GM12891 (cell line): ENCODE measurements around the gene B3GNT9.

Source experiments
- PAX5 ChIP-seq: IDR thresholded peaks from 2 replicates; pipeline ENCODE4 v1.6.1; 2011; ENCODE audit warnings: low read length, moderate library complexity, mild to moderate bottlenecking; ENCODE audit not compliant: insufficient read depth, severe bottlenecking
- POLR2A ChIP-seq: IDR thresholded peaks from 2 replicates; pipeline ENCODE4 v1.6.1; 2011; ENCODE audit warnings: low read depth, low read length, control low read depth
- POLR2AphosphoS5 ChIP-seq: IDR thresholded peaks from 2 replicates; pipeline ENCODE4 v1.6.1; 2011; ENCODE audit warnings: low read depth, low read length, control low read depth
- SPI1 ChIP-seq: IDR thresholded peaks from 2 replicates; pipeline ENCODE4 v1.6.1; 2011; ENCODE audit warnings: low read depth, low read length, control low read depth
- TAF1 ChIP-seq: IDR thresholded peaks from 2 replicates; pipeline ENCODE4 v1.6.1; 2011; ENCODE audit warnings: low read depth, low read length, control low read depth

DNA sequence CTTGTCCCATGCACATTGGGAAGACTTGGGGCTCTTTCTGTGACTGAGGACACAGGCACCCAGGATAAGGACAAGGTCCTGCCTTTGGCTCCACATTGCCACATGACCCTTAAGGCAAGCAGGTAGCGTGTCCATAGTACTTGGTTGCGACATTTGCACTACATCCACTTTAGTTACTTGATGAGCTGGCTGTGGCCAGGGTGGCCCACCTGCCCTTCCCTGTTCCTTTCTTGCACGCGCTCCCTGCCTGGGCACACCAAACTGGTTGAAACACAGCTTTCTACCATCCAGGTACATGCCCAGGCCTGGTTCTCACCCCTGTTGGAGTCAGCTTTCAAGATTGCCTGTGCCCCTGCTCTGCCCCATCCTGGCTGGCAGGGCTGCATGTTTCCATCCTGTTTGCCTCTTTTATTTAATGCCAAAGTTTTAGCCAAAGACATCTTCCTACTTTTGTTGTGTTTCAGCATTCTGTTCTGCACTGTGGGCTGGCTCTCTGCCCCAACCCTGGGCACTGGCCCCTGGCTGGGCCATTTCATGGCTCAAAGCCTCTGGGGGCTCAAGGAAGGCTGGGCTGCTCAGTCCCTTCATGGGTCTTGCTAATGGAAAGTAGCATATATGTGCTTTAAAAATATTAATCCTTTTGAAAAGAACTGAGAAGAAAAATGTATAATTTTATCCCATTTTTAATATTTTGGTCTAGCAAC, 3.2 kb downstream of the B3GNT9 start:
- TF ChIP-seq POLR2AphosphoS5 (no peak), POLR2A (no peak), PAX5 (no peak), TAF1 (no peak), SPI1 (no peak)
